T-cell (primary cell): ENCODE data around the gene MEOX1. TPM values are rescaled to one million over a fixed set of nuclear protein-coding genes. Genes with fewer than 3 reads are reported as not detected.

Source experiments
- ATAC-seq, 4 experiments: fragments of 200-7000 bp in 3 of 4; fragments of 150-1000 bp in 1 of 4; cut with Tn5 transposase; replicated peaks in 1 of 4; 1 replicate in 3 of 4; 2 replicates in 1 of 4; pipeline ENCODE4 v1.10.0; 2021; ENCODE audit warnings: moderate library complexity in 3 of 4, mild to moderate bottlenecking in 2 of 4, moderate number of reproducible peaks in 1 of 4
- CTCF ChIA-PET, 2 donors: fragments of 300-600 bp; sonication (Branson Sonifier 250); formaldehyde crosslinking; loops; one replicate each; lab custom pipeline; 2022; ENCODE audit warnings: antibody characterized with exemption in 2 of 2; lab: Charles Lee
- POLR2A ChIA-PET, 2 donors: fragments of 300-600 bp; sonication (Branson Sonifier 250); formaldehyde crosslinking; loops; one replicate each; lab custom pipeline; 2022; ENCODE audit warnings: antibody characterized with exemption in 2 of 2; lab: Charles Lee
- DNase-seq, 35 experiments: peaks; one replicate each; pipeline versions ENCODE4 v3.0.0 to v3.0.0-alpha.2; 2013 to 2023
- H3K27ac ChIP-seq: one replicate; pipeline ENCODE4 v1.5.1; 2013; ENCODE audit warnings: low read length
- H3K27me3 ChIP-seq, 2 experiments: replicated peaks in 1 of 2; 1 replicate in 1 of 2; 2 replicates in 1 of 2; pipeline versions ENCODE4 v1.6.1 to v1.7.0; 2013; ENCODE audit warnings: low read length in 1 of 2, mixed read lengths in 1 of 2; ENCODE audit not compliant: control insufficient read depth in 2 of 2, insufficient read depth in 2 of 2; ENCODE audit errors: extremely low read depth in 1 of 2
- H3K36me3 ChIP-seq, 2 donors: 1 replicate in 1 of 2; 2 replicates in 1 of 2; pipeline versions ENCODE4 v1.6.1 to v1.7.0; 2013; ENCODE audit warnings: low read length in 1 of 2; ENCODE audit not compliant: control insufficient read depth in 2 of 2, insufficient read depth in 1 of 2; ENCODE audit errors: extremely low read depth in 1 of 2
- H3K4me1 ChIP-seq, 2 experiments: 1 replicate in 1 of 2; 2 replicates in 1 of 2; pipeline versions ENCODE4 v1.6.1 to v1.7.0; 2013; ENCODE audit warnings: low read length in 2 of 2, mixed read lengths in 1 of 2; ENCODE audit not compliant: insufficient read depth in 2 of 2, control insufficient read depth in 1 of 2; ENCODE audit errors: extremely low read depth in 1 of 2
- H3K4me3 ChIP-seq, 2 donors: 1 replicate in 1 of 2; 2 replicates in 1 of 2; pipeline versions ENCODE4 v1.5.1 to v1.7.0; 2013; ENCODE audit warnings: mild to moderate bottlenecking in 2 of 2, low read length in 1 of 2, moderate library complexity in 1 of 2; ENCODE audit not compliant: control insufficient read depth in 1 of 2; ENCODE audit errors: extremely low read depth in 1 of 2
- H3K9me3 ChIP-seq: 2 replicates; pipeline ENCODE4 v1.7.0; 2013
- H3K27ac Mint-ChIP-seq, 2 donors: one replicate each; pipeline ENCODE4 v1.8.0; 2020 to 2021; ENCODE audit warnings: mild to moderate bottlenecking in 2 of 2, mixed read lengths in 2 of 2
- H3K27me3 Mint-ChIP-seq, 2 donors: one replicate each; pipeline ENCODE4 v1.8.0; 2021 to 2022; ENCODE audit warnings: mixed read lengths in 2 of 2
- H3K36me3 Mint-ChIP-seq: one replicate; pipeline ENCODE4 v1.8.0; 2021; ENCODE audit warnings: mixed read lengths
- H3K4me1 Mint-ChIP-seq, 3 donors: one replicate each; pipeline ENCODE4 v1.8.0; 2020 to 2022; ENCODE audit warnings: mixed read lengths in 3 of 3, mild to moderate bottlenecking in 1 of 3
- H3K4me3 Mint-ChIP-seq, 3 donors: one replicate each; pipeline ENCODE4 v1.8.0; 2020 to 2022; ENCODE audit warnings: mild to moderate bottlenecking in 3 of 3, mixed read lengths in 3 of 3, moderate library complexity in 3 of 3
- H3K9me3 Mint-ChIP-seq, 3 donors: one replicate each; pipeline ENCODE4 v1.8.0; 2020 to 2022; ENCODE audit warnings: mixed read lengths in 3 of 3
- WGBS: methylation state at CpG from one replicate; pipeline ENCODE4 v1.1.5; 2013; ENCODE audit warnings: missing lambda C conversion rate; ENCODE audit not compliant: insufficient coverage; 5-methylcytosine and 5-hydroxymethylcytosine counted together
- total RNA-seq, 35 experiments: library from RNA in 6 of 35; stranded (reverse) in 6 of 35; fragments of 120-200 nt in 1 of 35; gene quantifications; one replicate each; pipeline versions ENCODE4 v1.2.1 to v1.2.4 and lab custom pipeline; 2013 to 2026

Gene MEOX1
- 1 to 10 TPM; 2.9 to 5.5 (median 3.6) TPM for total RNA-seq
- total RNA-seq (2013), result 4.8 TPM
- 0.16 to 5.6 (median 1.8) reads per million in 29 experiments for total RNA-seq (lab: John Stamatoyannopoulos, UW)

DNA sequence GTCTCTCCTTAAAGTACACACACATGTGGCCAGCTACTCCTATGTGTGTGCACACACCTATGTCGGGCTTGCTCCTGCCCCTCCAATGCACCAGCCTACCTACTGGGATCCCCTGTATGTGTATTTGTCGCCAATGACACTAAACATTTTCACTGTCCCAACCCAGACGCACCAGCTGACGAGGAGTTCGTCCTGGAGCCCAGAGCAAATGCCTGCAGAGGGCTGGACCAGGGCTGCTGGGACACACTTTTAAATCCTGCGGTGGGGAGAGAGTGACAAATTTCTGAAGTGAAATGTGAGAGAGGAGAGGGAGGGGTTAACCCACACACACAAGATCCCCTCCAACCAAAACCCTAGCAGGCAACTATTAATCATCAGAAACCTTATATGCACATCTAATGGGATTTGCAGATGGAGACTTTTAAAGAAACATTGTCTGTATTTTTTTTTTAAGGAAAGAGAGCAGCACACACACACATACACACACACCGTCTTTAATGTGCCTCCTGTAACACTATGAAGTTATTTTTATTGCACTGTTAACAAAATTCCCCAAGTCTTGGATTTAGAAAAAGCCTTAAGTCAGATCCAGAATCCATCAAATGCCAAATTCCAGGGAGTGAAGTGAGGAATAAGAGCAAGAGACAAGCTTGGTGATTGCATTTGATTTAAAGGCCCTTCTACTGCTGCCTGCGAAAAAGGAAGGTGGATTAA lies at the start of gene MEOX1:
Gene MEOX1 (minus strand): TSS at position 224 of the 714 bp plus-strand sequence. CDS start 388 bp downstream, outside the sequence.
- Histone ChIP-seq H3K4me1 (peaks cover 25 to 53% of the 10 kb centered on the region in 2 experiments), H3K36me3 (no peaks in the 10 kb centered on the region), H3K27me3 (peaks cover 0 to 30% of the 10 kb centered on the region in 2 experiments), H3K9me3 (no peaks in the 10 kb centered on the region), H3K4me3 (peak within 1 kb of the TSS in 1 of 2 donors; percentile 37), H3K27ac (peak within 1 kb of the TSS; percentile 1)
- CTCF ChIA-PET, result no interaction called here
- DNase-seq (no peak), ATAC-seq (peak in 1 of 4 experiments; percentile 14)
- POLR2A ChIA-PET, result no interaction called here
- Mint-ChIP-seq H3K36me3 (no peaks in the 10 kb centered on the region), H3K4me1 (peaks cover 29 to 60% (median 39%) of the 10 kb centered on the region in 3 donors), H3K4me3 (peak within 1 kb of the TSS; percentile 36 to 62 (median 39)), H3K27me3 (peaks cover 0 to 5% of the 10 kb centered on the region in 2 donors), H3K27ac (peak within 1 kb of the TSS; percentile 86), H3K9me3 (no peaks in the 10 kb centered on the region)
- no CpG with 5 or more reads among the region's 8 CpGs for WGBS

- Mint-ChIP-seq H3K4me3 (no peak overlapping the region), H3K36me3 (no peaks in the 10 kb centered on the region), H3K27me3 (peaks cover 53 to 58% of the 10 kb centered on the region in 2 donors), H3K9me3 (no peaks in the 10 kb centered on the region), H3K27ac (no peak overlapping the region), H3K4me1 (peaks cover 9 to 13% (median 12%) of the 10 kb centered on the region in 3 donors)
- ATAC-seq (no peak), DNase-seq (no peak)
- Histone ChIP-seq H3K4me3 (no peak overlapping the region), H3K36me3 (no peaks in the 10 kb centered on the region), H3K9me3 (no peaks in the 10 kb centered on the region), H3K27ac (no peak overlapping the region), H3K27me3 (peaks cover 3 to 67% of the 10 kb centered on the region in 2 experiments), H3K4me1 (peaks cover 0 to 9% of the 10 kb centered on the region in 2 experiments)
- CTCF ChIA-PET, result no interaction called here
- 75% methylated on average over 3 of the region's 6 CpGs for WGBS
- POLR2A ChIA-PET, result no interaction called here
Observed at GRCh38 chr17:43710101-43710500, 48.4 kb upstream of the MEOX1 start.

GRCh38 chr17:43709210-43709609 lies 47.5 kb upstream of the MEOX1 start:
- H3K4me1 Mint-ChIP-seq, result peaks cover 3 to 9% (median 6%) of the 10 kb centered on the region in 3 donors
- CTCF ChIA-PET, result no interaction called here
- no peak for DNase-seq
- H3K36me3 ChIP-seq, result no peaks in the 10 kb centered on the region
- no peak for ATAC-seq
- no peak overlapping the region for H3K27ac ChIP-seq
- H3K27ac Mint-ChIP-seq, result no peak overlapping the region
- H3K9me3 ChIP-seq, result no peaks in the 10 kb centered on the region
- no peak overlapping the region for H3K4me3 Mint-ChIP-seq
- H3K4me3 ChIP-seq, result no peak overlapping the region
- peaks cover 3 to 60% of the 10 kb centered on the region in 2 experiments for H3K27me3 ChIP-seq
- peaks cover 46 to 52% of the 10 kb centered on the region in 2 donors for H3K27me3 Mint-ChIP-seq
- peaks cover 0 to 9% of the 10 kb centered on the region in 2 experiments for H3K4me1 ChIP-seq
- no peaks in the 10 kb centered on the region for H3K9me3 Mint-ChIP-seq
- H3K36me3 Mint-ChIP-seq, result no peaks in the 10 kb centered on the region
- POLR2A ChIA-PET, result no interaction called here
- 80% methylated on average over 1 of the region's 4 CpGs for WGBS

DNA sequence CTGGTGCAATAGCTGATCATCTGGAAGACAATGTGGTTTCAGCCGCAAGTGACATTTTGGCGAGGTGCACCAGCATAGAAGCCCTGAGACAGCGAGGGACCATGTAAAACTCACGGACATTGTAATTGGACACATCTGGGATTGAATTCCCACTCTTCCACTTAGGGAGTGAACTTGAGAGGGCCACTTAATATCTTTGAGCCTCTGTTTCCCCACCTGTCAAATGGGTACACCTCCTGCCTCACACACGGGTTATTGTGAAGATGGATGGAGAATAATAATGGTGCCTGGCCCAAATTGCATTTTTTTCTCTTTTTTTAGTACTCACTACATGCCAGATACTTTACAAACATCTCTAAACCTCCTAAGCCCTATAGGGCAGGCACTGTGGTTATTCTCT lies 45.5 kb upstream of the MEOX1 start:
- H3K27ac ChIP-seq, result no peak overlapping the region
- Mint-ChIP-seq H3K9me3 (no peaks in the 10 kb centered on the region), H3K27me3 (peaks cover 32 to 47% of the 10 kb centered on the region in 2 donors), H3K27ac (no peak overlapping the region), H3K4me3 (no peak overlapping the region), H3K4me1 (peaks cover 0 to 2% (median 1%) of the 10 kb centered on the region in 3 donors), H3K36me3 (no peaks in the 10 kb centered on the region)
- no peak for DNase-seq
- H3K36me3 ChIP-seq, result no peaks in the 10 kb centered on the region
- ATAC-seq, result no peak
- H3K4me1 ChIP-seq, result no peaks in the 10 kb centered on the region
- ChIA-PET CTCF (no interaction called here), POLR2A (no interaction called here)
- no peaks in the 10 kb centered on the region for H3K9me3 ChIP-seq
- WGBS, result 83% methylated on average over 2 of the region's 5 CpGs
- H3K4me3 ChIP-seq, result no peak overlapping the region
- H3K27me3 ChIP-seq, result peaks cover 0 to 45% of the 10 kb centered on the region in 2 experiments

DNA sequence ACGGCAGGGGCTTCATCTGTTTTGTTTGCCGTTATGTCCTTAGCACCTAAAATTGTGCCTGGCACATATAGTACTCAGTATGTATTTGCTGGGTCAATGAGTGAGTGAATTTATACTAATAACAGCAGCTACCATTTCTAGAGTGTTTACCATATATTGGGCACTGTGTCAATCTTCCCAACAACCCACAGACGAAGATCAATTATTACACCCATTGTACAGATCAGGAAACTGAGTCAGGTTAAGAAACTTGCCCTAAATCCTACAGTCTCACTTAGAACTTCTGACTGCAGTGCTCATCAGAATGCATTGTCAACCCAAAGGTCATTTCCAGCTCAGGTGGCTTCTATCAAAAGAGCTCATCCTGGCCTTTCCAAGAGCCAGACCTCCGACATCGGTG lies 44.5 kb upstream of the MEOX1 start:
- ChIA-PET POLR2A (no interaction called here), CTCF (interaction anchor here in 1 of 2 donors (0.8 kb wide), 1 partner anchor 14 kb away, joined by 3 read pairs; no protein-coding TSS in a partner anchor)
- H3K36me3 Mint-ChIP-seq, result no peaks in the 10 kb centered on the region
- H3K27ac ChIP-seq, result no peak overlapping the region
- H3K4me1 ChIP-seq, result peaks cover 0 to 3% of the 10 kb centered on the region in 2 experiments
- H3K9me3 Mint-ChIP-seq, result no peaks in the 10 kb centered on the region
- H3K27me3 ChIP-seq, result peaks cover 0 to 39% of the 10 kb centered on the region in 2 experiments
- ATAC-seq (no peak), DNase-seq (no peak)
- no peaks in the 10 kb centered on the region for H3K9me3 ChIP-seq
- H3K27ac Mint-ChIP-seq, result no peak overlapping the region
- H3K36me3 ChIP-seq, result no peaks in the 10 kb centered on the region
- H3K4me1 Mint-ChIP-seq, result peaks cover 0 to 7% (median 5%) of the 10 kb centered on the region in 3 donors
- 83% methylated on average over 3 of the region's 5 CpGs for WGBS
- H3K4me3 ChIP-seq, result no peak overlapping the region
- peaks cover 23 to 44% of the 10 kb centered on the region in 2 donors for H3K27me3 Mint-ChIP-seq
- H3K4me3 Mint-ChIP-seq, result no peak overlapping the region

GRCh38 chr17:43703630-43704029 lies 41.9 kb upstream of the MEOX1 start:
- Histone ChIP-seq H3K27me3 (peaks cover 0 to 28% of the 10 kb centered on the region in 2 experiments), H3K4me1 (peaks cover 0 to 21% of the 10 kb centered on the region in 2 experiments), H3K36me3 (no peaks in the 10 kb centered on the region), H3K9me3 (no peaks in the 10 kb centered on the region), H3K4me3 (no peak overlapping the region), H3K27ac (no peak overlapping the region)
- Mint-ChIP-seq H3K4me1 (peaks cover 0 to 10% (median 8%) of the 10 kb centered on the region in 3 donors), H3K36me3 (no peaks in the 10 kb centered on the region), H3K9me3 (no peaks in the 10 kb centered on the region), H3K27ac (no peak overlapping the region), H3K27me3 (peaks cover 15 to 41% of the 10 kb centered on the region in 2 donors), H3K4me3 (no peak overlapping the region)
- POLR2A ChIA-PET, result interaction anchor here in 1 of 2 donors (0.5 kb wide), 1 partner anchor 11 kb away, joined by 5 read pairs; no protein-coding TSS in a partner anchor
- 92% methylated on average over 2 of the region's 3 CpGs for WGBS
- DNase-seq, result no peak
- CTCF ChIA-PET, result interaction anchor here in 1 of 2 donors (0.5 kb wide), 1 partner anchor 62 kb away, joined by 3 read pairs; no protein-coding TSS in a partner anchor
- no peak for ATAC-seq
